ENCODE results near the gene GUF1. TPM values are rescaled to one million over a fixed set of nuclear protein-coding genes. Genes with fewer than 3 reads are reported as not detected.

GUF1 gene
- total RNA-seq, 1 experiment from 2014 or later: 50.2 TPM

- H3K36me3 Mint-ChIP-seq (ENCODE audit: insufficient read depth, unreplicated experiment): peaks cover 26% of the 10 kb centered on the region
- ChIA-PET CTCF (interaction anchor here (0.9 to 1.1 kb wide), 2 partner anchors 9 to 11 kb away, joined by 3 read pairs; no protein-coding TSS in a partner anchor), POLR2A (interaction anchor here (1.1 to 4.8 kb wide), 3 partner anchors 9 to 38 kb away, joined by 3 to 25 read pairs (median 6); partner anchors contain the start of genes GNPDA2 and GUF1)
- DNase-seq (ENCODE audit: unreplicated experiment): no peak
- H3K27me3 Mint-ChIP-seq (ENCODE audit: insufficient read depth, unreplicated experiment): no peaks in the 10 kb centered on the region
- H3K4me3 Mint-ChIP-seq (ENCODE audit: unreplicated experiment): no peak overlapping the region
- TF ChIP-seq CTCF (IDR thresholded peaks at IDR 0.05; ENCODE audit: unreplicated experiment): no peak
- no TSS peak for BruUV-seq (replicated peaks)
- H3K27ac Mint-ChIP-seq (ENCODE audit: low read depth, unreplicated experiment): no peak overlapping the region
- no peaks in the 10 kb centered on the region for H3K9me3 Mint-ChIP-seq (ENCODE audit: unreplicated experiment)
- peaks cover 8% of the 10 kb centered on the region for H3K4me1 Mint-ChIP-seq (ENCODE audit: insufficient read depth, unreplicated experiment)
- intact Hi-C loops (cut with micrococcal nuclease): no loop called here
Measured at GRCh38 chr4:44716597-44716996, 38.4 kb downstream of the GUF1 start.

GRCh38 chr4:44720371-44720770 lies 42.2 kb downstream of the GUF1 start:
- Mint-ChIP-seq H3K9me3 (ENCODE audit: unreplicated experiment) (no peaks in the 10 kb centered on the region), H3K4me1 (ENCODE audit: insufficient read depth, unreplicated experiment) (peaks cover 8% of the 10 kb centered on the region), H3K27ac (ENCODE audit: low read depth, unreplicated experiment) (no peak overlapping the region), H3K27me3 (ENCODE audit: insufficient read depth, unreplicated experiment) (no peaks in the 10 kb centered on the region), H3K4me3 (ENCODE audit: unreplicated experiment) (no peak overlapping the region), H3K36me3 (ENCODE audit: insufficient read depth, unreplicated experiment) (peaks cover 10% of the 10 kb centered on the region)
- intact Hi-C loops (cut with micrococcal nuclease): no loop called here
- no TSS peak for BruUV-seq (replicated peaks)
- TF ChIP-seq CTCF (IDR thresholded peaks at IDR 0.05; ENCODE audit: unreplicated experiment): no peak
- ChIA-PET CTCF (no interaction called here), POLR2A (no interaction called here)
- no peak for DNase-seq (ENCODE audit: unreplicated experiment)

GRCh38 chr4:44722001-44722400 lies 43.8 kb downstream of the GUF1 start:
- TF ChIP-seq CTCF (IDR thresholded peaks at IDR 0.05; ENCODE audit: unreplicated experiment): no peak
- Mint-ChIP-seq H3K4me1 (ENCODE audit: insufficient read depth, unreplicated experiment) (peaks cover 13% of the 10 kb centered on the region), H3K9me3 (ENCODE audit: unreplicated experiment) (no peaks in the 10 kb centered on the region), H3K27ac (ENCODE audit: low read depth, unreplicated experiment) (no peak overlapping the region), H3K27me3 (ENCODE audit: insufficient read depth, unreplicated experiment) (no peaks in the 10 kb centered on the region), H3K4me3 (ENCODE audit: unreplicated experiment) (no peak overlapping the region), H3K36me3 (ENCODE audit: insufficient read depth, unreplicated experiment) (peaks cover 10% of the 10 kb centered on the region)
- DNase-seq (ENCODE audit: unreplicated experiment): peak; percentile 50
- ChIA-PET POLR2A (interaction anchor here (0.8 to 1.6 kb wide), 3 partner anchors 9 to 44 kb away, joined by 3 to 5 read pairs (median 4); partner anchors contain the start of gene GUF1), CTCF (no interaction called here)
- BruUV-seq (replicated peaks): no TSS peak
- intact Hi-C loops (cut with micrococcal nuclease): no loop called here

GRCh38 chr4:44725166-44725565 lies 46.9 kb downstream of the GUF1 start:
- Mint-ChIP-seq H3K27ac (ENCODE audit: low read depth, unreplicated experiment) (peak overlapping the region; percentile 77), H3K9me3 (ENCODE audit: unreplicated experiment) (no peaks in the 10 kb centered on the region), H3K36me3 (ENCODE audit: insufficient read depth, unreplicated experiment) (peaks cover 9% of the 10 kb centered on the region), H3K4me1 (ENCODE audit: insufficient read depth, unreplicated experiment) (peaks cover 13% of the 10 kb centered on the region), H3K4me3 (ENCODE audit: unreplicated experiment) (peak overlapping the region; percentile 74), H3K27me3 (ENCODE audit: insufficient read depth, unreplicated experiment) (no peaks in the 10 kb centered on the region)
- TF ChIP-seq CTCF (IDR thresholded peaks at IDR 0.05; ENCODE audit: unreplicated experiment): no peak
- CTCF ChIA-PET: interaction anchor here (0.6 kb wide), 1 partner anchor 25 kb away, joined by 3 read pairs; no protein-coding TSS in a partner anchor
- intact Hi-C loops (cut with micrococcal nuclease): no loop called here
- POLR2A ChIA-PET: interaction anchor here (0.7 to 5.0 kb wide), 5 partner anchors 9 to 592 kb away, joined by 3 to 42 read pairs (median 6); partner anchors contain the start of gene GUF1
- no TSS peak for BruUV-seq (replicated peaks)
- DNase-seq (ENCODE audit: unreplicated experiment): no peak
